Colonic mucosa (tissue), 4 donors: Measurements from ENCODE around the gene ELL. TPM values are rescaled to one million over a fixed set of nuclear protein-coding genes. Genes with fewer than 3 reads are reported as not detected.
A peak's percentile ranks its signal among the peaks of the same experiment; 100 is the strongest.
"Not testable (repeated sequence)": the region's sequence is repeated elsewhere in the genome, so short reads cannot be mapped to it uniquely, and the experiment has no call there.

ENCODE experiments used
- DNase-seq: peaks from one replicate; pipeline ENCODE4 v3.0.0-alpha.2; 2020
- H3K27ac ChIP-seq: fragments of 200-600 bp; one replicate; pipeline ENCODE4 v1.8.0; 2021
- H3K27me3 ChIP-seq: fragments of 200-600 bp; one replicate; pipeline ENCODE4 v1.8.0; 2021
- H3K36me3 ChIP-seq: fragments of 200-600 bp; one replicate; pipeline ENCODE4 v1.8.0; 2021
- H3K4me1 ChIP-seq: fragments of 200-600 bp; one replicate; pipeline ENCODE4 v1.8.0; 2021; ENCODE audit warnings: mild to moderate bottlenecking
- H3K4me3 ChIP-seq: fragments of 200-600 bp; one replicate; pipeline ENCODE4 v1.8.0; 2021
- H3K9ac ChIP-seq, 2 donors: one replicate each; pipeline ENCODE4 v1.7.0; 2013; ENCODE audit warnings: control low read depth in 2 of 2, low read depth in 2 of 2, low read length in 2 of 2
- H3K9me3 ChIP-seq: fragments of 200-600 bp; one replicate; pipeline ENCODE4 v1.8.0; 2021
- CTCF ChIP-seq: fragments of 200-600 bp; IDR thresholded peaks from one replicate; pipeline ENCODE4 v1.8.0; 2022; ENCODE audit warnings: antibody characterized with exemption, mild to moderate bottlenecking
- intact Hi-C: fragments of 100-400 bp; cut with DNase I; formaldehyde crosslinking; loops from one replicate; pipeline ENCODE4 v1.14.1; 2022
- total RNA-seq, 2 donors: library from RNA; stranded (reverse); fragmentation: NEBNext Ultra II Directional in 1 of 2; extraction: Animal tissue kit (Norgen Biotek cat#: 25700) in 1 of 2; gene quantifications; one replicate each; pipeline ENCODE4 v1.2.1, GENCODE V29; 2021
- donor health status: healthy.
- donor health status: DM: no; HTN: no; CAD: no.
- donor health status: DM: no; HTN: no; CAD: no.

Gene ELL
- total RNA-seq, 2 donors from 2014 or later = 16.3 to 18.6 TPM

GRCh38 chr19:18531485-18531884 lies 9.6 kb upstream of the ELL start:
- Histone ChIP-seq H3K36me3 (no peaks in the 10 kb centered on the region), H3K4me3 (no peak overlapping the region), H3K4me1 (no peaks in the 10 kb centered on the region), H3K9me3 (no peaks in the 10 kb centered on the region), H3K9ac (no peak overlapping the region), H3K27me3 (no peaks in the 10 kb centered on the region), H3K27ac (no peak overlapping the region)
- TF ChIP-seq CTCF = no peak
- intact Hi-C loops = no loop called here
- no peak for DNase-seq

GRCh38 chr19:18529782-18530181 lies 7.9 kb upstream of the ELL start:
- H3K9ac ChIP-seq = no peak overlapping the region
- intact Hi-C loops = no loop called here

GRCh38 chr19:18526316-18526715 lies 4.4 kb upstream of the ELL start:
- Histone ChIP-seq H3K27ac (no peak overlapping the region), H3K4me3 (no peak overlapping the region), H3K9ac (no peak overlapping the region), H3K4me1 (no peaks in the 10 kb centered on the region), H3K27me3 (no peaks in the 10 kb centered on the region), H3K36me3 (no peaks in the 10 kb centered on the region), H3K9me3 (no peaks in the 10 kb centered on the region)
- DNase-seq = no peak
- intact Hi-C loops = no loop called here
- no peak for TF ChIP-seq CTCF

More at GRCh38 chr19:18529782-18530181, 7.9 kb upstream of the ELL start:
- H3K9me3 ChIP-seq = no peaks in the 10 kb centered on the region
- H3K4me3 ChIP-seq = no peak overlapping the region
- H3K36me3 ChIP-seq = no peaks in the 10 kb centered on the region
- no peaks in the 10 kb centered on the region for H3K4me1 ChIP-seq
- DNase-seq = no peak
- no peaks in the 10 kb centered on the region for H3K27me3 ChIP-seq
- H3K27ac ChIP-seq = no peak overlapping the region
- no peak for TF ChIP-seq CTCF

GRCh38 chr19:18523841-18524240 lies 2.0 kb upstream of the ELL start:
- Histone ChIP-seq H3K27me3 (no peaks in the 10 kb centered on the region), H3K4me1 (peaks cover 5% of the 10 kb centered on the region), H3K4me3 (no peak overlapping the region), H3K9ac (no peak overlapping the region), H3K9me3 (no peaks in the 10 kb centered on the region), H3K36me3 (no peaks in the 10 kb centered on the region), H3K27ac (no peak overlapping the region)
- intact Hi-C loops = no loop called here
- TF ChIP-seq CTCF = no peak
- no peak for DNase-seq

- H3K9me3 ChIP-seq, H3K36me3 ChIP-seq, DNase-seq, intact Hi-C loops, H3K9ac ChIP-seq, H3K4me3 ChIP-seq, H3K27me3 ChIP-seq, H3K4me1 ChIP-seq: not testable (repeated sequence)
- peak overlapping the region; percentile 18 for H3K27ac ChIP-seq
Observed at GRCh38 chr19:18522862-18523440, 1.1 kb upstream of the ELL start.

GRCh38 chr19:18522124-18522861 lies 423 bp upstream of the ELL start:
- peak overlapping the region; percentile 88 to 100 for H3K9ac ChIP-seq
- H3K4me3 ChIP-seq = peak overlapping the region; percentile 100
- DNase-seq = peak; percentile 100
- peaks cover 7% of the 10 kb centered on the region for H3K4me1 ChIP-seq
- H3K36me3 ChIP-seq = no peaks in the 10 kb centered on the region
- H3K27ac ChIP-seq = peak overlapping the region; percentile 95
- TF ChIP-seq CTCF = no peak
- H3K9me3 ChIP-seq = no peaks in the 10 kb centered on the region
- no peaks in the 10 kb centered on the region for H3K27me3 ChIP-seq
- intact Hi-C loops = no loop called here
